PFSK-1 (cell line): ENCODE measurements around the gene ZNF319.

Source experiments
- POLR2AphosphoS5 ChIP-seq: IDR thresholded peaks from 2 replicates; pipeline ENCODE4 v1.6.1; 2012; ENCODE audit warnings: low read depth, mild to moderate bottlenecking, control low read depth, low read length, moderate library complexity
- SIN3A ChIP-seq: IDR thresholded peaks from 2 replicates; pipeline ENCODE4 v1.6.1; 2012; ENCODE audit warnings: mild to moderate bottlenecking, low read length, moderate library complexity, borderline replicate concordance; ENCODE audit not compliant: insufficient read depth
- TAF1 ChIP-seq: IDR thresholded peaks from 2 replicates; pipeline ENCODE4 v1.6.1; 2012; ENCODE audit warnings: low read length, control low read depth, borderline replicate concordance; ENCODE audit not compliant: insufficient read depth
- TF ChIP-seq, protein P1 (sequence below), 2 experiments: IDR thresholded peaks; 2 replicates each; pipeline versions ENCODE4 v1.6.1 to v1.8.0; 2011 to 2012; ENCODE audit warnings: low read depth in 2 of 2, low read length in 2 of 2, control low read depth in 1 of 2, inconsistent platforms in 1 of 2, mild to moderate bottlenecking in 1 of 2, moderate library complexity in 1 of 2; ENCODE audit not compliant: insufficient read depth in 1 of 2

DNA sequence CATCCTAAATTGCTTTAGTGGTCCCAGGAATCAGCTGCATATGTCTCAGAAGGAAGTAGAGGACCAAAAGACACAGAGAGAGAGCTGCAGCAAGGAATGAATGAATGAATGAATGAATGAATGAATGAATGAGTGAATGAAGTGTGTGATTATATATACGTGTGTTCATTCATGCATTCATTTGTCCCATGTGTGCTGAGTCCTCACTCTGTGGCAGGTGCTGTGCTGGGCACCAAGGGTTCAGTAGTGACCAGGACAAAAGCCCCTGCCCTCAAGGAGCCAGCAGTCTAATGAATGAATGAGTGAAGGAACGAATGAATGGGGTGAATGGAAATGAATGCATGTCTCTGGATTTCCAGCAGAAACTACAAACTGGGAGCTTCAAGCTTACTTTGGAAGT is 38.9 kb downstream of the ZNF319 start:
- TF ChIP-seq POLR2AphosphoS5: no peak
- TF ChIP-seq, protein P1, sequence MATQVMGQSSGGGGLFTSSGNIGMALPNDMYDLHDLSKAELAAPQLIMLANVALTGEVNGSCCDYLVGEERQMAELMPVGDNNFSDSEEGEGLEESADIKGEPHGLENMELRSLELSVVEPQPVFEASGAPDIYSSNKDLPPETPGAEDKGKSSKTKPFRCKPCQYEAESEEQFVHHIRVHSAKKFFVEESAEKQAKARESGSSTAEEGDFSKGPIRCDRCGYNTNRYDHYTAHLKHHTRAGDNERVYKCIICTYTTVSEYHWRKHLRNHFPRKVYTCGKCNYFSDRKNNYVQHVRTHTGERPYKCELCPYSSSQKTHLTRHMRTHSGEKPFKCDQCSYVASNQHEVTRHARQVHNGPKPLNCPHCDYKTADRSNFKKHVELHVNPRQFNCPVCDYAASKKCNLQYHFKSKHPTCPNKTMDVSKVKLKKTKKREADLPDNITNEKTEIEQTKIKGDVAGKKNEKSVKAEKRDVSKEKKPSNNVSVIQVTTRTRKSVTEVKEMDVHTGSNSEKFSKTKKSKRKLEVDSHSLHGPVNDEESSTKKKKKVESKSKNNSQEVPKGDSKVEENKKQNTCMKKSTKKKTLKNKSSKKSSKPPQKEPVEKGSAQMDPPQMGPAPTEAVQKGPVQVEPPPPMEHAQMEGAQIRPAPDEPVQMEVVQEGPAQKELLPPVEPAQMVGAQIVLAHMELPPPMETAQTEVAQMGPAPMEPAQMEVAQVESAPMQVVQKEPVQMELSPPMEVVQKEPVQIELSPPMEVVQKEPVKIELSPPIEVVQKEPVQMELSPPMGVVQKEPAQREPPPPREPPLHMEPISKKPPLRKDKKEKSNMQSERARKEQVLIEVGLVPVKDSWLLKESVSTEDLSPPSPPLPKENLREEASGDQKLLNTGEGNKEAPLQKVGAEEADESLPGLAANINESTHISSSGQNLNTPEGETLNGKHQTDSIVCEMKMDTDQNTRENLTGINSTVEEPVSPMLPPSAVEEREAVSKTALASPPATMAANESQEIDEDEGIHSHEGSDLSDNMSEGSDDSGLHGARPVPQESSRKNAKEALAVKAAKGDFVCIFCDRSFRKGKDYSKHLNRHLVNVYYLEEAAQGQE (IDR thresholded peaks at IDR 0.05; ENCODE audit: insufficient read depth in 1 of 2, low read depth in 2 of 2, low read length in 2 of 2): no peak
- TF ChIP-seq SIN3A: no peak
- no peak for TF ChIP-seq TAF1
